GM18519 (cell line): ENCODE results near the gene NPIPB8.
"Not testable (repeated sequence)": the region's sequence is repeated elsewhere in the genome, so short reads cannot be mapped to it uniquely, and the experiment has no call there.

Experiments used
- ATAC-seq: cut with Tn5 transposase; IDR thresholded peaks from one replicate; pipeline ENCODE4 v1.9.1; 2021; ENCODE audit warnings: mild to moderate bottlenecking, moderate library complexity; ENCODE audit not compliant: unreplicated experiment, low FRiP score

Gene NPIPB8

DNA sequence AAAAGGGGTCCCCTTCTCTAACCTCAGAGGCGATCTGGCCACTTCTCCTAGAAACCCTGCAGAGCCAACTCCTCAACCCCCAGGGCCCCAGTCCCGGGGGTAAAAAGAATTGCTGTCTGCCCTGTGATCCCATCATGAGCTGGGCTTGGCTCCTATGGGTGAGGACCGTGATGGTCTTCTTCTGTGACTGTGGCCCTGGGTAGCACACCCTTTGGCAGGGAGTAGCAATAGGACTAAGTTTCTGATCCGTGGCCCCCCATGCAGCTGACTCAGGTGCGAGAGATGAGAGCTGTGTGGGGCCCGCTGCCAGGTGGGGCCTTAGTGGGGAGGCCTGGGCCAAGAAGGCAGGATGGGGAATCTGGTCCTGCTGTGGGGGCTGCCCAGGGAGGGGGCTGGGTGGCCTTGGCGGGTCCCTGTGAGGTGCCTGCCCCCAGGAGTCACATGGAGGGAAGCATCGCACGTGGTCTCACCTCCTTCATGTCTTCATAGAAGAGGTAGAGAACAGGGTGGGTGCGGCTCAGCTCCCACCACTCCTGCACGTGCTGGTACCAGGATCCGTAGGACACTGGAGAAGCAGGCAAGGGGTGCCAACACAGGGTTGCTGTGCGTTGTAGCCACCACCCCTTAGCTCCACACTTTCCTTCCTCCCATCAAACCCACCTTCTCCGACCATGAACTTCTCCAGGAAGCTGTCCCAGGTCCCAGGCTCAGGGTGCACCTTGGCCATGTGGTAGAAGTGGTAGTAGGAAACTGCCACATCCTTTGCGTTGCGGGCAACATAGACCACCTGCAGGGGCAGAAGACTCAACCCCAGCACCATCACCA is 31.4 kb upstream of the NPIPB8 start:
- no peak for ATAC-seq

DNA sequence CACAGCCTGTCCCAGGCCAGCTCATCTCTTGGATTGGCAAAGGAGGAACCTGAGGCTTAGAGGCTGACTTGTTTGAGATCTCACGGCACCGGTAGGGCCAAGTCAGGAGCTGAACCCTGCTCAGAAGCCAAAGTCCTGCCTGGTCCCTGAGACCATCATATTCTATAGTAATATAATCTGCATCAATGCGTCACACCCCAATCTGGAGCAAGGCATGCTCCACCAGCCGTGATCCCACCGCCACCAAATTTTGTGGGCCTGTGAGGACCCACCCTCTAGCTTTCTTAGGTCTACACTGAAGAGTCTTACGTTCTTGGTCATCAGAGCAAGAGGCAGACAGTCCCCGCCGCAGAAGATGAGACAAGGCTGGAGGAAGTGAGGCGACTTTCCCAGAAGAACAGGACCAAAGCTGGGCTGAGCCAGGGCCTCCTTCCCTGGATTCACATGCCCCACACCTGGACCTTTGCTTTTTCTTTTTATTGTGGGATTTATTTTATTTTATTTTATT is 30.7 kb upstream of the NPIPB8 start:
- no peak for ATAC-seq

DNA sequence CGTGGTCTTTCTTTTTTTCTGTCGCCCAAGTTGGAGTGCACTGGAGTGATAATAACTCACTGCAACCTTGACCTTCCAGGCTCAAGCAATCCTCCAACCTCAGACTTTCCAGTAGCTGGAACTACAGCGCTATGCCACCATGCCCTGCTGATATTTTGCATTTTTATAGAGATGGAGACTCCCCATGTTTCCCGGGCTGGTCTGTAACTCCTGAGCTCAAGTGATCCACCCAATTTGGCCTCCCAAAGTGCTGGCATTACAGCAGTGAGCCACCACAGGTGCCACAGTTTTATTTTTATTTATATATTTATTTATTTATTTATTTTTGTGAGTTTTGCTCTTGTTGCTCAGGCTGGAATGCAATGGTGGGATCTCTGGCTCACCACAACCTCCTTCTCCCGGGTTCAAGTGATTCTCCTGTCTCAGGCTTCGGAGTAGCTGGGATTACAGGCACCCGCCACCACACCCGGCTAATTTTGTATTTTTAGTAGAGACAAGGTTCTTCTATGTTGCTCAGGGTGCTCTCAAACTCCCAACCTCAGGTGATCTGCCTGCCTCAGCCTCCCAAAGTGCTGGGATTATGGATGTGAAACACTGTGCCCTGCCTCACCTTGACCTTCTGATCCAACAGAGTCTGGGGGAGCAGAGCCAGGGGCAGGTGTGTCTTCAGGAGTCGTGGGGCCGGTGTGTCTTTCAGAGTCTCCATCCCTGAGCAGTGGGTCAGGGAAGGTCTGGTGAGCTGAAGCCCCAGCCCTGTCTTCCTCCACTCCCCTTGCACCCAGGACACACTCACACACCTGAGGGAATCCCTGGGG is 30.0 kb upstream of the NPIPB8 start:
- ATAC-seq, result not testable (repeated sequence)

DNA sequence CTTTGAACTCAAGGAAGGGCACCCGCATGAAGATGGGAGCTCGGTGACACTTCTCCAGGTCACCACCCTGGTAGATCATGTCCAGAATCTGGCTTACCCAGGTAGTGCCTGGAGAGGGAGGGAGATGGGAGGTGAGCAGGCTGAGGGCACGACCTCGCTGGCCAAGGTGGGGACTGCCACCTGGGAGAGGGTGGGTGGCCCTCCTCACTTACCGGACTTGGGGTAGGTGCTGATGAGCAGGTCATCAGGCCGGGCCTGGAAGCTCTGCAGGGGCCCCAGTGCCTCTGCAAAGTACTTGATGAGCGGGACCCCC is 29.4 kb upstream of the NPIPB8 start:
- ATAC-seq, result not testable (repeated sequence)

DNA sequence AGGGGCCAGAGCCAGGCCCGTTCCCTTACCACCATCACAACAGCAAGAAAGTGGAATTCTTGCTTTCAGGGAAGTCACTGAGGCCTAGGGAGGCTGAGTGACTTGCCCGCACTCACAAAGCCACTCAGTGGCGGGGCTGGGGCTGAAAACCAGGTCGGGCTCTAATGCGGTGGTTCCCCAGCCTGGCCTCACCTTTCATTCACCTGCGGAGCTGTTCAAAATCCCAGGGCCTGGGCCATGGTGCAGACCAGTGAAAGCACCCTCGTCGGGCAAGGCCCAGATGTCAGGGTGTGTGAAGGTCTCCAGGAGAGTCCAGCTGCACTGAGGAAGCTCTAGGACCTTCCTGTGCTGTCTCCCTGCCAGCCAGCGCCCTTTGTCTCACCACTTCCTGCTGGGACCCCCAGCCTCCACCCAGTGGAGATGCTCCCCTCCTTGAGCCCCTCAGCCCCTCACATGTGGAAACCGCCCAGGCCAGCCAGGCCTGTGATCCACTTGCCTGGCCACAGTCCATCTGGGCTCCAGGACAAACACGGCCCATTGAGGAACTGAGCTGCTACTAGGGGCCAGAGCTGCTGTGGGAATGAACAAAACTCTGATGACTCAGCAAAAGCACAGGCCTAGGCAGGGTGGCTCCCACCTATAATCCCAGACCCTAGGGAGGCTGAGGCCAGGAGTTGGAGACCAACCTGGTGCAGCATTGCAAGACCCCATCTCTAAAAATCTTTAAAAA is 28.8 kb upstream of the NPIPB8 start:
- not testable (repeated sequence) for ATAC-seq

DNA sequence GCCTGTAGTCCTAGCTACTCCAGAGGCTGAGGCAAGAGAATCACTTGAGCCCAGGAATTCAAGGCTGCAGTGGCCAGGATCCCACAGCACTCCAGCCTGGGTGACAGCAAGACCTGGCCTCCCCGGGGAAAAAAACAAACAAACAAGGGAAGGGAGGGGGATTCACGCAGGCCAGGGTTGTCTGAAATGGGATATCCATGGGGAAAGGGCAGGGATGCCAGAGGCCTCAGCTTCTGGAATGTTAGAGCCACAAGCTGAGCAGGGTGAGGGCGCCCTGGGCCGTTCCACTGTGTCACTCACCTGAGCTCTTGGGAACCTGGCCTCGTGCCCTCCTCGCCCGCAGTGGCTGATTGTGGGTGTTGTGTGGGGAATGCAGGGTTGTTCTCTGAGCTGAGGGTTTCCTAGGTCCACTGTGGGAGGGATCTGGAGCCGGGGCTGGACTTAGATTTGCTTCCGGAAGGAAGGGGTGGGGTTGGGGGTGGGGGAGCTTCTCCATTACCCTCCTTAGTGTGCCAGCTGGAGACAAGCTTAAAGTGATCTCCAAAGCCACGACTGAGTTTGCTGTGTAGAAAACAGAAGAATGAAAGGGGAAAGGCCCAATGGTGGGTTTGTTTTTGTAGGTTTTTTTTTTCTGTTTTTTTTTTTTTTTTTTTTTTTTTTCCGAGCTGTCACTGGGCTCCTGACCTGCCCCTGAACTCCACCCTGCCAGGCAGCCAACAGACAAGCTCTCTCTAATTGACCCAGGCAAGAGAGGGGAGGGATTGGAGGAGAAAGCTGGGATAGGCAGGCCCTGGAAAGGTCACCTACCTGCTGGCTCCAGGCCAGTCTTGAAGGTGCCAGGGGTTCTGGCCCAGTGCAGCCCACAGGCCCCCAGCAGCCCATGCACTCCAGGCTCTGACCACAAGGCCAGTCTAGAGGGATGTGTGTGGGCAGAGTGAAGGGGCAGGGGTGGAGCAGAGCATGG is 28.0 kb upstream of the NPIPB8 start, which contains the start of gene SULT1A1:
Gene SULT1A1, minus strand, starts transcription at position 414 of the 964 bp plus-strand sequence. CDS start 1,189 bp downstream, outside the sequence.
- ATAC-seq, result no peak

DNA sequence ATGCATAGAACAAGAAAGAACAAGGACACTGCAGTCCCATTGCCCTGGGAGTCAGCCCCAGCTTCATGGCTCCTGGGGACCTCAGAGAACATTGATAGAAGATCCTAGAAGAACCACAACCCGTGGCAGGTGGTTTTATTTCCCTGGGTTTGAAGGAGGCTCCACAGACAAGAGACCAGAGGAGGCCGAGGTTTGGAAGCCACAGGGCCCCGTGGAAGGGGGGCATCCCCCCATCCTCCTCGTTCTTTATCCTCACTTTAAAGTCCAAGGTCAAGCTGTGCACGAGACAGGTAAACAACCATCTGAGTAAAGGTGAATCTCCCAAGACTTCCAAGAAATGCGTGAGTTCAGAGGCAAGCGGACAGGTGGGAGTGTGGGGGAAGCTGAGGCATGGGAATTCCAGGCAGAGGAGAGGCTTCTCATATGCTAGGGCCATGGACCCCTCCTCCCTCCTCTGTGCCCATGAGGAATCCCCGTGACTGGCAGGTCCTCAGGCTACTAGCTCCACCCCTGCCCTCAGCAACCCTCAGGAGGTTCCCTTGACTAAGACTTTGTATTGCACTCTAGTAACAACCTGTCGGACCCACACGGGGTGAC is 27.2 kb upstream of the NPIPB8 start:
- ATAC-seq, result no peak

DNA sequence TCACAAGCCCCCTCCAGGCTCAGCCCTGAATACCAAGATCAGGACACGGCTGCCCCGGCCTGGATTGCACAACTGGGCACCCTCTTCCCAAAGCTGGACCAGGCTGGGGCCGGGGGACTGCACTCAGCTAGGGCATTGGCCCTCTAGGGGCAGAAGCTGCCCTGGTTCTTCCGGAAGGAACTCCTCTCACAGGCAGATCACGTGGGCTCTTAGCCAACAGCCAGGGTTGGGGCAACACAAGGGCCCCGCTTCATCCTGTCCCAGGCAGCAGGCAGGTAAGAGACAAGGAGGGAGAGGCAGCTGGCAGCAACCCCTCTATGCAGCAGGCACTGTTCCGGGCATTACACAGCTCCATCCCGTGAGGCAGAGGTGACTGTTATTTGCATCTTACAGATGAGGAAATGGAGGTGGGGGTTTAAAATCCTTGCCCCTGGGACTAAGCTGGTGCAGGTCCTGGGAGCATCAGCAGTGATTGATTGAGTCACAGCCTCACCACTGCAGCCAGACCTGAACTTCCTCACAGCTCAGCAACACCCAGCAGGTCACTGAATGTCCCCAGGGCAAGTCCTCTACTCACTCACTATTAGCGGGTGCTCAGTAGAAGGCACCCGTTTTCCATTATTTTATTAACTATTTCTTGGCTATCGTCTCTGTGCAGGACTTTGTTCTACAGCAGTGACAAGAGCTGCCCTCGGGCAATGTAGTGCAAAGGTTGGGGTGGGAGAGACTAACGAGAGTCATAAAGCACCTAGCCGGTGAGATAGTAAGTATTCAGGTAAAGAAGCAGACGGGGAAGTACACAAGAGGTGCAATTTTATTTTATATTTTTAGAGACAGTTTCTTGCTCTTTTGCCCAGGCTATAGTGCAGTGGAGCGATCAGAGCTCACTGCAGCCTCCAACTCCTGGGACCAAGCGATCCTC is 25.2 kb upstream of the NPIPB8 start:
- ATAC-seq, result not testable (repeated sequence)

DNA sequence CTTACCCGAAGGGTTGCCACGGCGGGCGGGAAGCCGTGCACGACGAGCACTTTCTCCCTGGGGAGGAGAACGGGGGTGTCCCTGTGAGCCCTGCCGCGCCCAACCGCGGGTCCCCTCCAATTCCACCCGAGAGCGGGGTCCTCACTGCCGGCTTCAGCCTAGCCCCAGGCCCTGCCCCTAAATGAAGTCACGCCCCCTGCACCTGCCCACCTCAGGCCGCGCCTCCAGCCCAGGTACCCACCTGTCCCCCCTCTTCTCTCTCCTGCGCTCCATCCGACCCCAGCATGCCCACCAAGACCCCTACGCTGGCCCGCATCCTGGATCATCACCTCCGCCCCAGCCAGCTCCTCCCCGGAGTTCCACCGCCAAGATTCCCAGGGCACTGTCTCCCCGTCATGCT is 24.0 kb upstream of the NPIPB8 start:
- not testable (repeated sequence) for ATAC-seq

DNA sequence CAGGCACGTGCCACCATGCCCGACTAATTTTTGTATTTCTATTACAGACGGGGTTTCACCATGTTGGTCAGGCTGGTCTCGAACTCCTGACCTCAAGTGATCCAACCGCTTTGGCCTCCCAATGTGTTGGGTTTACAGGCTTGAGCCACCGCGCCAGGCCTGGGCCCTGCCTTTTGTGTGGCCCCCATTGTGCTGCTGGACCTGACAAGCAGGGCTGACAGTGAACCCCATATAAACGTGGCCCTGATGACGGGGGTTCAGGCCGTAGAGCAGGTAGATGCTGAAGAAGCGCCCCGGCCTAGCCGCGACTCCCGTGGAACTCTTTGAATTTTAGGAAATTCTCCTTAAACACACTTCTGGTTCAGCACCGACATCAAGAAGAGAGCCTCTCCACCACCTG is 23.3 kb upstream of the NPIPB8 start:
- not testable (repeated sequence) for ATAC-seq

DNA sequence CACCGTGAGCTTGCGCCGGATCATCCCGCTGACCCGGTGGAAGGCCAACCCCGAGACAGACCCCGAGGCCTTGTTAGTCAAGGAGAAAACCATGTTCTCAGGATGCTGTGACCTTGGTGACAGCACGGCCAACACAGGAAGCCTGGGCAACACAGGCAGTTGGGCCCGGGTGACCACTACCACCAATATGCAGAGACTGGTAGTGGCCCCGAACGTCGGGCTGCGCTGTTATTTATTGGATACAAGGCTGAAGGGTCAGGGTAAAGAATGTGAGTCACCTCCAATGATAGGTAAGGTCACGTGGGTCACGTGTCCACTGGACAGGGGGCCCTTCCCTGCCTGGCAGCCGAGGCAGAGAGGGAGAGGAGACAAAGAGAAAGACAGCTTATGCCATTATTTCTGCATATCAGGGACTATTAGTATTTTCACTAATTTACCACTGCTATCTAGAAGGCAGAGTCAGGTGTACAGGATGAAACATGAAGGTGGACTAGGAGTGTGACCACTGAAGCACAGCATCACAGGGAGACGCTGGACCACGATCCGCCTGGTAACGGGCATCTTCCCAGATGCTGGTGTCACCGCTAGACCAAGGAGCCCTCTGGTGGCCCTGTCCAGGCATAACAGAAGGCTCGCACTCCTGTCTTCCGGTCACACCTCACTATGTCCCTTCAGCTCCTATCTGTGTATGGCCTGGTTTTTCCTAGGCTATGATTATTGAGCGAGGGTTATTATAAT is 22.2 kb upstream of the NPIPB8 start:
- ATAC-seq, result not testable (repeated sequence)

DNA sequence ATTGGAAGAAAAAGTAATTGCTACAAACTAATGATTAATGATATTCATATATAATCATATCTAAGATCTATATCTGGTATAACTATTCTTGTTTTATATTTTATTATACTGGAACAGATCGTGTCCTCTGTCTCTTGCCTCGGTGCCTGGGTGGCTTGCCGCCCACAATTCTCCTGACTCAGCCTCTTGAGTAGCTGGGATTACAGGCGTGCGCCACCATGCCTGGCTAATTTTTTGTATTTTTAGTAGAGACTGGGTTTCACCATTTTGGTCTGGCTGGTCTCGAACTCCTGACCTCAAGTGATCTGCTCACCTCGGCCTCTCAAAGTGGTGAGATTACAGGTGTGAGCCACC is 21.7 kb upstream of the NPIPB8 start:
- not testable (repeated sequence) for ATAC-seq

DNA sequence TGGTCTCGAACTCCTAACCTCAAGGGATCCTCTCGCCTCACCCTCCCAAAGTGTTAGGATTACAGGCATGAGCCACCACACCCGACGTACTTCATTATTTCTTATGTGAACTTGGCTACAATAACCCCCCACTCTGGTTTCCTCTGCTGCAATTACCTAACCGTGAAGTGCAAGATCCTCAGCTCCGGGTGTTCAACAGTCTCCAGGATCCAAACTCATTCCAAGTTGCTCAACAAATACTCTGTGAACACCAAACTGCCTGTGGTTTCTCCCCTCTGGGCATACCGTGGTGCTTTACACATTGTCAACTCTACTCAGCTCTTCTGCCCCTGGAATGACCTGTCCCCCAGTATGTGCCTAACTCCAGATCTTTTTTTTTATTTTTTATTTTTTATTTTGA is 21.2 kb upstream of the NPIPB8 start:
- no peak for ATAC-seq

DNA sequence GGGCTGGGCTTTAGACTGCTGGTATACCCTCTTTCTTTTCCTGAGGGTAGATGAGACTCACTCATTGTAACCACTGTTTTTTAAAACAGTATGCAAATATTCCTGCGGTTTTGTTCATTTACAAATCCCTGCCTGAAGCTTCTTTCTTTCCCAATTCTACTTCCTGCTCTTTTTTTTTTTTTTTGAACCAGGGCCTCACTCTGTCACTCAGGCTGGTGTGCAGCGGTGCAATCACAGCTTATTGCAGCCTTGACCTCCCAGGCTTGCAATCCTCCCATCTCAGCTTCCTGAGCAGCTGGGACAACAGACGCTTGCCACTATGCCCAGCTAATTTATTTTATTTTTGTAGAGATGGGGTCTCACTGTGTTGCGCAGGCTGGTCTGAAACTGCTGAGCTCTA is 20.0 kb upstream of the NPIPB8 start:
- ATAC-seq, result no peak

DNA sequence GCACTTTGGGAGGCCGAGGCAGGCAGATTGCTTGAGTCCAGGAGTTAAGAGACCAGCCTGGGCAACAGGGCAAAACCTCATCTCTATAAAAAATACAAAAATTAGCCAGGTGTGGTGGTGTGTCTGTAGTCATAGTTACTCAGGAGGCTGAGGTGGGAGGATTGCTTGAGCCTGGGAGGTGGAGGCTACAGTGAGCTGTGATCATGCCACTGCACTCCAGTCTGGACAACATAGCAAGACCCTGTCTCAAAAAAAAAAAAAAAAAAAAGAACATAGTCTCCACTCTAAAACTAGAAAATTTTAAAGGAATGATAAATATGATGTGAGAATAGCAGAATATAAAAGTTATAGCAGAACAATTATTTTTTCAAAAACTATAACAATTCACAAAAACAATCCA is 17.5 kb upstream of the NPIPB8 start:
- ATAC-seq, result not testable (repeated sequence)

DNA sequence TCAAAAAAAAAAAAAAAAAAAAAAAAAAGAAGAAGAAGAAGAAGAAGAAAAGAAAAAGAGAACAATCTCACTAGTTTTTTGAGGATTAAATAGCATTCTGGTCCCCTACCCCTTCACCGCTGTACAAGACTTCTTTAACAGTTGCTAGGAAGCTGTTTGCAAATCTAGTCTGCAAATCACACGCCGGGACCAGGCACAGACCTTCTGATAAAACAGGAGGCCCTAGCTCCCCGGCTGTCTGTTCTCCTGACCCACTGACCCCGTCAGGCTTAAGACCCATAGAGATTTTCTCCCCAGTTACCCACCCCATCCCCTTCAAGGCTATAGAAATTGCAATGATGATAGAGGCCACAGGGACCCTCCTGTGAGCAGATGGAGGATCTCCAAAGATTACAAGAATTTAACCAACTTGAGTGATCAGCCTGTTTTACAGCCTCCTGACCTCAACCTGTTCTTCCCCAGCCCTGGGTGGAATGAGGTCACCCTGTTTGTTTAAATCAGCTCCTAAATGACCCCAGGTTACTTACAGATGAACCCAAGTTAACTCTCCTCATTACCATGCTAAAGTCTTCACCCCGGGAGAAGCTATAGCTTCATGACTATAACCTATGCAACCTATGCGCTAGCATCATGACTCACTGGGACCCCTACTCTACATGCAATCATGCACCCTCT is 16.2 kb upstream of the NPIPB8 start:
- no peak for ATAC-seq

DNA sequence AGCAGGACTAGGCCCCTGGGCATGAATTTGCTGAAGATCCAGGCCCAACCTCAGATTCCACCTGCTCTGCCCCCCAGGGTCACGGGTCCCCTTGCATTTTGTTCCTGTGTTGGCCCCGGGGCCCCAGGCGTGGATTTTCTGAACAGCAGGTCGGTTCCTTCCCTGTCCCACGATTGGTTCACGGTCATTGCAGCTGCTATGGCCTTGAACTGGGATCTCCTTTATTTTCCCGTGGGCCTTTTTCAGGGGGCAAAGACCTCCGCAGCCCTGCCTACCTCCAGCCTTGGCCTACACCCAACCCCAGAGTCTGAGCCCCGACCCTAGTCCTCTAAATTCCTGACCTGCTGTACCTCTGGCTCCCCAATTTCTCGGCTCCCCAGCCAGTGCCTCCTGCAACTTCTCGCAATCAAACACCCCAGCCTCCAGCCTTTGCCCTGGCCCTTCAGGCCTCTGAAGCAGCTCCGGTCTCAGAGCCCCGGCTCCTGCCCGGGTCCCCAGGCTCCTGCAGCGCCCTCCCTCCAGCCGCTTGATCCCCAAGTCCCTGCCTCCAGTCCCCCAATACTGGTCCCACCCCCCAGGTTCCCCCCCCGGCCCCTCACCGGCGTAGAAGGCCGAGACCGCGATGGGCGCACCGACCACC is 15.2 kb upstream of the NPIPB8 start:
- not testable (repeated sequence) for ATAC-seq
